ENCODE results near the gene TMEM40.
"Not testable (repeated sequence)": the region's sequence is repeated elsewhere in the genome, so short reads cannot be mapped to it uniquely, and the experiment has no call there.

TMEM40 gene

GRCh38 chr3:12727481-12727880, 31.6 kb downstream of the TMEM40 start:
- DNase-seq (ENCODE audit: insufficient read length, low spot score) (no peak), FAIRE-seq (no peak)
- no peak for TF ChIP-seq CTCF (IDR thresholded peaks at IDR 0.05; ENCODE audit: insufficient read depth, missing control alignments)

- FAIRE-seq (no peak), DNase-seq (ENCODE audit: insufficient read length, low spot score) (no peak)
- TF ChIP-seq CTCF (IDR thresholded peaks at IDR 0.05; ENCODE audit: insufficient read depth, missing control alignments) = no peak
These were observed 33.6 kb downstream of the TMEM40 start for GRCh38 chr3:12725436-12725835.

GRCh38 chr3:12724794-12725193, 34.3 kb downstream of the TMEM40 start:
- no peak for TF ChIP-seq CTCF (IDR thresholded peaks at IDR 0.05; ENCODE audit: insufficient read depth, missing control alignments)
- FAIRE-seq (no peak), DNase-seq (ENCODE audit: insufficient read length, low spot score) (no peak)

- not testable (repeated sequence) for DNase-seq (ENCODE audit: insufficient read length, low spot score); FAIRE-seq
These were observed 35.7 kb downstream of the TMEM40 start for GRCh38 chr3:12723362-12723761.

GRCh38 chr3:12722226-12722625, 36.8 kb downstream of the TMEM40 start:
- no peak for FAIRE-seq
- no peak for DNase-seq (ENCODE audit: insufficient read length, low spot score)
- TF ChIP-seq CTCF (IDR thresholded peaks at IDR 0.05; ENCODE audit: insufficient read depth, missing control alignments) = no peak

GRCh38 chr3:12719984-12720898, 38.8 kb downstream of the TMEM40 start:
- FAIRE-seq = no peak
- peak; percentile 49 for DNase-seq (ENCODE audit: insufficient read length, low spot score)
- TF ChIP-seq CTCF (IDR thresholded peaks at IDR 0.05; ENCODE audit: insufficient read depth, missing control alignments) = peak; percentile 94

GRCh38 chr3:12719541-12719940, 39.5 kb downstream of the TMEM40 start:
- DNase-seq (ENCODE audit: insufficient read length, low spot score) (no peak), FAIRE-seq (no peak)
- no peak for TF ChIP-seq CTCF (IDR thresholded peaks at IDR 0.05; ENCODE audit: insufficient read depth, missing control alignments)

Measured in D721Med (cell line).